ENCODE data around the gene STK31. TPM values are rescaled to one million over a fixed set of nuclear protein-coding genes. Genes with fewer than 3 reads are reported as not detected.
"Not testable (repeated sequence)": the region's sequence is repeated elsewhere in the genome, so short reads cannot be mapped to it uniquely, and the experiment has no call there.

The STK31 gene
- total RNA-seq, 2 donors from 2014 or later = 0.92 to 1.5 TPM

DNA sequence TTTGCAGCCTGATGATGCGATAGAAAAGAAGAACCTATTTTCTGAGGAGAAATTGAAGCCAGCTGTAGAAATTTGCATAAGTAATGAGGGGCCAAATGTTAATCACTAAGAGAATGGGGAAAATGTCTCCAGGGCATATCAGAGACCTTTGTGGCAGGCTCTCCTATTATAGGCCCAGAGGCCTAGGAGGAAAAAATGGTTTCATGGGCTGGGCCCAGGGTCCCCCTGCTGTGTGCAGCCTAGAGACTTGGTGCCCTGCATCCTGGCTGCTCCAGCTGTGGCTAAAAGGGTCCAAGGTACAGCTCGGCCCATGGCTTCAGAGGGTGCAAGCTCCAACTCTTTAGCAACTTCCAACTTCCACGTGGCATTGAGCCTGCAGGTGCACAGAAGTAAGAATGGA is 123.4 kb downstream of the STK31 start:
- Histone ChIP-seq H3K27ac (no peak overlapping the region), H3K4me3 (no peak overlapping the region), H3K36me3 (no peaks in the 10 kb centered on the region), H3K9me3 (peaks cover 4% of the 10 kb centered on the region), H3K27me3 (replicated peaks; ENCODE audit: insufficient read depth) (no peaks in the 10 kb centered on the region), H3K4me1 (ENCODE audit: control insufficient read depth in 1 of 2, low read depth in 2 of 2) (no peaks in the 10 kb centered on the region)
- ATAC-seq (ENCODE audit: insufficient number of reproducible peaks, low FRiP score, low read depth) (no peak), DNase-seq (ENCODE audit: low spot score) (no peak)
- TF ChIP-seq, protein P1, sequence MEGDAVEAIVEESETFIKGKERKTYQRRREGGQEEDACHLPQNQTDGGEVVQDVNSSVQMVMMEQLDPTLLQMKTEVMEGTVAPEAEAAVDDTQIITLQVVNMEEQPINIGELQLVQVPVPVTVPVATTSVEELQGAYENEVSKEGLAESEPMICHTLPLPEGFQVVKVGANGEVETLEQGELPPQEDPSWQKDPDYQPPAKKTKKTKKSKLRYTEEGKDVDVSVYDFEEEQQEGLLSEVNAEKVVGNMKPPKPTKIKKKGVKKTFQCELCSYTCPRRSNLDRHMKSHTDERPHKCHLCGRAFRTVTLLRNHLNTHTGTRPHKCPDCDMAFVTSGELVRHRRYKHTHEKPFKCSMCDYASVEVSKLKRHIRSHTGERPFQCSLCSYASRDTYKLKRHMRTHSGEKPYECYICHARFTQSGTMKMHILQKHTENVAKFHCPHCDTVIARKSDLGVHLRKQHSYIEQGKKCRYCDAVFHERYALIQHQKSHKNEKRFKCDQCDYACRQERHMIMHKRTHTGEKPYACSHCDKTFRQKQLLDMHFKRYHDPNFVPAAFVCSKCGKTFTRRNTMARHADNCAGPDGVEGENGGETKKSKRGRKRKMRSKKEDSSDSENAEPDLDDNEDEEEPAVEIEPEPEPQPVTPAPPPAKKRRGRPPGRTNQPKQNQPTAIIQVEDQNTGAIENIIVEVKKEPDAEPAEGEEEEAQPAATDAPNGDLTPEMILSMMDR (IDR thresholded peaks at IDR 0.05) = no peak

DNA sequence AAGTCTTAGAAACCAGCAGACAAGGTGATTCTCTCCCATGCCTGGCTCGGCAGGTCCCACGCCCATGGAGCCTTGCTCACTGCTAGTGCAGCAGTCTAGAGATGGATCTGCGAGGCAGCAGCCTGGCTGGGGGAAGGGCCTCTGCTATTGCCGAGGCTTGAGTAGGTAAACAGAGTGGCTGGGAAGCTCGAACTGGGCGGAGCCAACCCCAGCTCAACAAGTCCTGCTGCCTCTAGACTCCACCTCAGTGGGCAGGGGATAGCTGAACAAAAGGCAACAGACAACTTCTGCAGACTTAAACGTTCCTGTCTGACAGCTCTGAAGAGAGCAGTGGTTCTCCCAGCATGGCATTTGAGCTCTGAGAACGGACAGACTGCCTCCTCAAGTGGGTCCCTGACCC is 134.8 kb downstream of the STK31 start:
- not testable (repeated sequence) for H3K36me3 ChIP-seq

DNA sequence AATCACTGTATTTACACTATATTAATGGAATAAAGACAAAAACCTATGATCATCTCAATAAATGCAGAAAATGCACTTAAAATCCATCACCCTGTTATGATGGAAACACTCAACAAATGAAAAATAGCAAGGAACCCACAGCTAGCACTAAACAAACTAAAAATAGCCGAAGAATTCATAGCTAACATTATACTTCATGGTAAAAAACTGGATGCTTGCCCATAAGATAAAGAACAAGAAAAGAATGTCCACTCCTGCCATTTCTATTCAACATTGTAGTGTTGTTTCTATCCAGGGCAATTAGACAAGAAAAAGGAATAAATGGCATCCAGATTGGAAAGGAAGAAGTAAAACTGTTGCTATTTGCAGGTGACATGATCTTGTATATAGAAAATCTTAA is 142.1 kb downstream of the STK31 start:
- no peak for ATAC-seq (ENCODE audit: insufficient number of reproducible peaks, low FRiP score, low read depth)
- DNase-seq (ENCODE audit: low spot score) = no peak
- Histone ChIP-seq H3K27ac (no peak overlapping the region), H3K36me3 (no peaks in the 10 kb centered on the region), H3K4me1 (ENCODE audit: control insufficient read depth in 1 of 2, low read depth in 2 of 2) (no peaks in the 10 kb centered on the region), H3K9me3 (no peaks in the 10 kb centered on the region), H3K4me3 (no peak overlapping the region), H3K27me3 (replicated peaks; ENCODE audit: insufficient read depth) (no peaks in the 10 kb centered on the region)
- TF ChIP-seq, protein P1 (IDR thresholded peaks at IDR 0.05) = no peak

More for the DNA sequence above, 134.8 kb downstream of the STK31 start:
- not testable (repeated sequence) for H3K9me3 ChIP-seq; H3K4me3 ChIP-seq; H3K4me1 ChIP-seq (ENCODE audit: control insufficient read depth in 1 of 2, low read depth in 2 of 2); H3K27me3 ChIP-seq (replicated peaks; ENCODE audit: insufficient read depth); H3K27ac ChIP-seq; DNase-seq (ENCODE audit: low spot score); ATAC-seq (ENCODE audit: insufficient number of reproducible peaks, low FRiP score, low read depth)

DNA sequence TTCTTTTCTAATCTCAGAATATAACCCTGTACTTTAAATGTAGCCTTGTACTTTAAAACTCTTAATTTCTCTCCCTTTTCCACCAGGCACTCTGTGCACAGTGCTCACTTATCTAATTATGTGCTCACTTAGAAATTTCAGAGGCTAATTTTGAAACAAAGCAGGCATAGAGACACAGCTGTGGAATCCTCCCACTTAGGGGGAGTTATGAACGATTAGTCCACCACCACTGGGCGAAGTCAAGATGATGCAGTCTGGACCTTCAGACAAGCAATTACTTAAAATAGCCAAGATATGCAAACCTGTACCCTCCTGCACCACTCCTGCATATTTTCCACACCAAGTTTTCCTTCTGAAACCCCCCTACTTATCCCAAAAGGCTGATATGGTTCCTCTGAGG is 143.0 kb downstream of the STK31 start:
- no peak overlapping the region for H3K27ac ChIP-seq
- H3K4me3 ChIP-seq = no peak overlapping the region
- no peaks in the 10 kb centered on the region for H3K27me3 ChIP-seq (replicated peaks; ENCODE audit: insufficient read depth)
- no peaks in the 10 kb centered on the region for H3K4me1 ChIP-seq (ENCODE audit: control insufficient read depth in 1 of 2, low read depth in 2 of 2)
- H3K36me3 ChIP-seq = no peaks in the 10 kb centered on the region
- ATAC-seq (ENCODE audit: insufficient number of reproducible peaks, low FRiP score, low read depth) (no peak), DNase-seq (ENCODE audit: low spot score) (no peak)
- no peaks in the 10 kb centered on the region for H3K9me3 ChIP-seq
- TF ChIP-seq, protein P1 (IDR thresholded peaks at IDR 0.05) = no peak

DNA sequence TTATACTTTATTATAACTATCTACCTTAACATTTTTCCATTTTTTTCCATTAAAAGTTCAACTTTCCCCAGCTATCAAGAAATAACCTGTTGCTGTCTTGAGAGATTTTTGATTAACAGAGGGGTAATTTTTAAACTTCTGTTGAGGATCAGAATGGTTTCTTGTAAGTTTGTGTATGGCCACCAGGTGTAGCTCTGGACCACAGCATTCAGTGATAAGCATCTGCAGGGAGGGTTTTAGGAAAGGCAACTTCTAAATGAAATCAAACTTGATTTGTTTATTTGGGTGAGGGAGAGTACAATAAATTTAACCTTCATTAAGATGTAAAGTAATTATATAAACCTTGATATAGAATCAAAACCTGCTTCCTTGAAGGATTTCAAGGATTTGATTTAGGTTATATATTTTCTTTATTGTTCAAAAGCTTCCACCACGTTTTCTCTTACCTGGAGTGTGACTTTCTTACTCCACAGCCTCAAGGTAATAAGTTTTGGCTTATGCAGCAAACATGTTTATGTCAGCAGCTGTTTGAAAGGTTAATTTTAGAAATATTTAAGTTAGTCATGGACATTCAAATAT is 153.3 kb downstream of the STK31 start:
- H3K27ac ChIP-seq = no peak overlapping the region
- H3K9me3 ChIP-seq = no peaks in the 10 kb centered on the region
- no peaks in the 10 kb centered on the region for H3K4me1 ChIP-seq (ENCODE audit: control insufficient read depth in 1 of 2, low read depth in 2 of 2)
- DNase-seq (ENCODE audit: low spot score) (no peak), ATAC-seq (ENCODE audit: insufficient number of reproducible peaks, low FRiP score, low read depth) (no peak)
- no peaks in the 10 kb centered on the region for H3K27me3 ChIP-seq (replicated peaks; ENCODE audit: insufficient read depth)
- TF ChIP-seq, protein P1 (IDR thresholded peaks at IDR 0.05) = no peak
- no peak overlapping the region for H3K4me3 ChIP-seq
- H3K36me3 ChIP-seq = no peaks in the 10 kb centered on the region

DNA sequence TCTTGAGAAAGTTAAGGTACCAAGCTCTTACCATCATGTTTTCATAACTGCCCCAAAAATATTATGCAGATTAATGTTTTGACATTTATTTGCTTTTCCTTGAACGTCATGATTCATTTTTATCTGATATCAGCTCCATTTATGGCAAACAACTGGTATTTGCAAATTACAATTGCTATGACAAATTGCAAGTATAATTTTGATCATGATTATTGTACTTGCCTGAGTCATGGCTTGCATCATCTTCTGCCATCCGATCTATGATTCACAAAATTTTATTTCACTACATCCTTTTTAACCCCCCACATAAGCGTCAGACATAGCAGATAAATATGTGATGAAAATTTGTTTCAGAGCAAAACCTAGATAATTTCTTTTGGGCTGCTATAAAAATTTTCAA is 155.0 kb downstream of the STK31 start:
- H3K27ac ChIP-seq = no peak overlapping the region
- no peaks in the 10 kb centered on the region for H3K27me3 ChIP-seq (replicated peaks; ENCODE audit: insufficient read depth)
- no peak for DNase-seq (ENCODE audit: low spot score)
- no peaks in the 10 kb centered on the region for H3K36me3 ChIP-seq
- ATAC-seq (ENCODE audit: insufficient number of reproducible peaks, low FRiP score, low read depth) = no peak
- TF ChIP-seq, protein P1 (IDR thresholded peaks at IDR 0.05) = no peak
- H3K4me1 ChIP-seq (ENCODE audit: control insufficient read depth in 1 of 2, low read depth in 2 of 2) = no peaks in the 10 kb centered on the region
- no peaks in the 10 kb centered on the region for H3K9me3 ChIP-seq
- no peak overlapping the region for H3K4me3 ChIP-seq
